Skin of body (tissue), 2 donors: ENCODE measurements around the gene ZNF469. TPM values are rescaled to one million over a fixed set of nuclear protein-coding genes. Genes with fewer than 3 reads are reported as not detected.

Experiments used
- DNase-seq: peaks from one replicate; lab custom pipeline; 2025; lab: John Stamatoyannopoulos, UW
- total RNA-seq: library from RNA; depleted of rRNA; stranded (reverse); fragments of >200 nt; gene quantifications from one replicate; pipeline ENCODE4 v1.2.3, GENCODE V29; 2014

ZNF469 gene, protein sequence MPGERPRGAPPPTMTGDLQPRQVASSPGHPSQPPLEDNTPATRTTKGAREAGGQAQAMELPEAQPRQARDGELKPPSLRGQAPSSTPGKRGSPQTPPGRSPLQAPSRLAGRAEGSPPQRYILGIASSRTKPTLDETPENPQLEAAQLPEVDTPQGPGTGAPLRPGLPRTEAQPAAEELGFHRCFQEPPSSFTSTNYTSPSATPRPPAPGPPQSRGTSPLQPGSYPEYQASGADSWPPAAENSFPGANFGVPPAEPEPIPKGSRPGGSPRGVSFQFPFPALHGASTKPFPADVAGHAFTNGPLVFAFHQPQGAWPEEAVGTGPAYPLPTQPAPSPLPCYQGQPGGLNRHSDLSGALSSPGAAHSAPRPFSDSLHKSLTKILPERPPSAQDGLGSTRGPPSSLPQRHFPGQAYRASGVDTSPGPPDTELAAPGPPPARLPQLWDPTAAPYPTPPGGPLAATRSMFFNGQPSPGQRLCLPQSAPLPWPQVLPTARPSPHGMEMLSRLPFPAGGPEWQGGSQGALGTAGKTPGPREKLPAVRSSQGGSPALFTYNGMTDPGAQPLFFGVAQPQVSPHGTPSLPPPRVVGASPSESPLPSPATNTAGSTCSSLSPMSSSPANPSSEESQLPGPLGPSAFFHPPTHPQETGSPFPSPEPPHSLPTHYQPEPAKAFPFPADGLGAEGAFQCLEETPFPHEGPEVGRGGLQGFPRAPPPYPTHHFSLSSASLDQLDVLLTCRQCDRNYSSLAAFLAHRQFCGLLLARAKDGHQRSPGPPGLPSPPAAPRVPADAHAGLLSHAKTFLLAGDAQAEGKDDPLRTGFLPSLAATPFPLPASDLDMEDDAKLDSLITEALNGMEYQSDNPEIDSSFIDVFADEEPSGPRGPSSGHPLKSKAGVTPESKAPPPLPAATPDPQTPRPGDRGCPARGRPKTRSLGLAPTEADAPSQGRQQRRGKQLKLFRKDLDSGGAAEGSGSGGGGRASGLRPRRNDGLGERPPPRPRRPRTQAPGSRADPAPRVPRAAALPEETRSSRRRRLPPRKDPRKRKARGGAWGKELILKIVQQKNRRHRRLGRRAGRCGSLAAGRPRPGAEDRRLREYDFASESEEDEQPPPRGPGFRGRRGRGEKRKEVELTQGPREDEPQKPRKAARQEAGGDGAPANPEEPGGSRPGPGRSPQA (N-terminal part only)
- 4.6 TPM for total RNA-seq

- no peak for DNase-seq
These were observed at the start of gene ZNF469 for GRCh38 chr16:88382491-88383400. Gene ZNF469 (plus strand): TSS chr16:88382959. CDS start chr16:88427471, 44,512 bp downstream.

DNA sequence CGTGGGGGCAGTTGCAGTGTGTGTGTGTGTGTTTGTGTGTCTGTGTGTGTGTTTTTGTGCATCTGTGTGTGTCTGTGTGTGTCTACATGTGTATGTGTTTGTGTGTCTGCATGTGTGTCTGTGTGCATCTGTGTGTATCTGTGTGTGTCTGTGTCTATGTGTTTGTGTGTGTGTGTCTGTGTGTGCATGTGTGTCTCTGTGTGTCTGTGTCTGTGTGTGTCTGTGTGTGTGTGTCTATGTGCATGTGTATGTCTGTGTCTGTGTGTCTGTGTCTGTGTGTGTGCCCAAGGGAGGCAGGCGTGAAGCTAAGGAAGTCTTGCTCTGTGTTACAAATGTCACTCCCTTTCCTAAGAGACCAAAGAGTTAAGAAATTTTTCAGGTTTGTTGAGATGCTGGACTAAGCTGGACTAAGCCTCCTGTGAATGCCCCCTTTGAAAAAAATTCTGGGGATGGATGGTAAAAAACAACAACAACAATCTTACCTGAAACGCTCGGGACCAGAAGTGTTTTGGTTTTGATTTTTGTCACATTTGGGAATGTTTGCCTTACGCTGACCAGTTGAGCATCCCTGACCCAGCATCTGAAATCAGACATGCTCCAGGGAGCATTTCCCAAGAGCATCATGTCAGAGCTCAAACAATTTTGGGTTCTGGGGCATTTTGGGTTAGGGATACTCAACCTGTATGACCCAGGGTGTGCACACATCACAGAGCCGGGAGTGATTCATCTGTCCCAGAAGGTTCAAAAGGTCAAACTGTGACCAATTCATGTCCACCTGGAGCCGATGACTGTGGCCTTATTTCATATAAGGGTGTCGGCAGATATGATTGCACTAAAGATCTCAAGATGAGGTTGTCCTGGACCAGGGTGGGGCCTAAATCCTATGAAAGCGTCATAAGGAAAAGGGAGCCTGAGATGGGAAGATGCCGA, 48.6 kb upstream of the ZNF469 start:
- no peak for DNase-seq

GRCh38 chr16:88334778-88335720, 47.7 kb upstream of the ZNF469 start:
- no peak for DNase-seq

DNA sequence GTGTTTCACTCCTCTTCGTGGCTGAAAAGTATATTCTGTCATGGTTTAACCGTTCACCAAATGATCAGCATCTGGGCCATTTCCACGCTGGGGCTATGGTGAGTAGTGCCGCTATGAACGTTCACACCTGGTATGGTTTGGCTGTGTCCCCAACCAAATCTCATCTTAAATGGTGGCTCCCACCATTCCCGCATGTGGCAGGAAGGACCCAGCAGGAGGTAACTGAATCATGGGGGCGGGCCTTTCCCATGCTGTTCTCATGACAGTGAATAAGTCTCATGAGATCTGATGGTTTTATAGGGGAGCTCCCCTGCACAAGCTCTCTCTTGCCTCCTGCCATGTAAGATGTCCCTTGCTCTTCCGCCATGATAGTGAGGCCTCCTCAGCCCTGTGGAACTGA, 45.7 kb upstream of the ZNF469 start:
- DNase-seq, result no peak

DNA sequence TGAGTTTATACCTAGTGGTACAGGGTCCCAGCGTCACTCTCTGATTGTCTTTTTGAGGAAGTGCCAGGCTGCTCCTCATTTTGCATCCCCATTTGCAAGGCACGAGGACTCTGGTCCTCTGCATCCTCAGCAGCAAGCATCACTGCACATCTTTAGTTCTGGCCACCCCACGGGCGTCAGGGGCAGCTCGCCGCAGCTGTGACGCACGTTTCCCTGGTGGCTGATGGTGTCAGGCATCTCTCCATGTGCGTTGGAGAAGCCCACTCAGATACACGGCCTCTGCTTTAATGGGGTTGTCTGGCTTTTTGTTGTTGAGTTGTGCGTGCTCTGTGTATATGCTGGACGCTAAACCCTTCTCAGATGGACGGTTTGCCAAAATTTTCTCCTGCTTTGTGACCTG, 45.2 kb upstream of the ZNF469 start:
- no peak for DNase-seq

DNA sequence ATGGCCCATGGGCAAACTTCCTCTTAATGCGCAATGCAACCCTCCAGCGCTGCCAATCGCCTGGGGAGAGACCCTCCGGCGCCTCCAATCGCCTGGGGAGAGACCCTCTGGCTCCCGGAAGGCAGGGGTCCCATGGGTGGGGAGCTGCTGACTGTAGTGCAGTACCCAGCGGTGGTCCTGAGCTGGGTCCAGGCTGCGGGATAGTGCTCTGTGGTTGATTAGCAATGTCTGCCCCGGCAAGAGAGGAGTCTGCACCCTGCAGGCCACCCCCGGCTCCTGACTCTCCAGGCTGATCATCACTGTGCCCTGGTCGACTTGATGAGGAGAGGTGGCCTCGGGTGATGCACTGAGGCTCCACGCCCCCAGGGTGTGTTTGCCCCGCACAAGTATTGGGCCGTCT, 44.6 kb upstream of the ZNF469 start:
- DNase-seq, result no peak

DNA sequence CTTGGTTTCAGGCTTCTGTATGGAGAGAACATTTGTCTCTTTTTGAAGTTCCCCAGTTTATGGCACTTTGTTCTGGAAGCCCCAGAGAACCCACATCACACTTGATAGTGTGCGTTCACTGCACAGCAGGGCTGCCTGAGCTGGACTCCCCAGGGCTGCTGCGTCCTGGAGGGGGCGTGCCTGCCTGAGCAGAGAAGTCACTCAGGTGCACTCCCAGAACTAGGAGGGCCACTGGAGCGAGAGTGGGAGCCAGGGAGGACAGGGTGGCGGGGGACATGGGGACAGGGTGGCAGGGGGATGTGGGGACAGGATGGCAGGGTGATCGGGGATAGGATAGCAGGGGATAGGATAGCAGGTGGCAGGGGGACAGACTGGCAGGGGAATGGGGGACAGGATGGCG, 43.9 kb upstream of the ZNF469 start:
- DNase-seq, result no peak

- no peak for DNase-seq
These were observed 42.6 kb upstream of the ZNF469 start for GRCh38 chr16:88339930-88340754.

DNA sequence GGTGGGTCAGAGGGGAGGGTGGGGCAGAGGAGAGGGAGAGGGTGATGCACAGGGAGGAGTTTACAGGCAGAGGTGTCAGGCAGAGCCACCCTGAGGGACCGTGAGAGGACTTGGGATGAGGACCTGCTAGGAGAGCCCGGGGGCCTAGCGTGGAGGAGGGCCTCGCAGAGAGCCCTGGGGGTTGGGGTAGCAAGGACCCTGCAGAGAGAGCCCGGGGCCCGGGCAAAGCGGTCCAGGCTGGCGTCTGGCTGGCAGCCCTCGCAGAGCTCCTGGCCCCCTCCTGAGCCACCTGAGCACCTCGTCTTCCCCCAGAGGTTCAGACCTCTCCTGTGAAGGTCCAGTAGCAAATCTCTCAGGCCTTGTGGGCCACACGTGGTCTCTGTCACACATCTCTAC, 42.0 kb upstream of the ZNF469 start:
- no peak for DNase-seq

- no peak for DNase-seq
These were observed 41.0 kb upstream of the ZNF469 start for GRCh38 chr16:88341551-88342290.

GRCh38 chr16:88342491-88342890, 40.3 kb upstream of the ZNF469 start:
- DNase-seq, result no peak

DNA sequence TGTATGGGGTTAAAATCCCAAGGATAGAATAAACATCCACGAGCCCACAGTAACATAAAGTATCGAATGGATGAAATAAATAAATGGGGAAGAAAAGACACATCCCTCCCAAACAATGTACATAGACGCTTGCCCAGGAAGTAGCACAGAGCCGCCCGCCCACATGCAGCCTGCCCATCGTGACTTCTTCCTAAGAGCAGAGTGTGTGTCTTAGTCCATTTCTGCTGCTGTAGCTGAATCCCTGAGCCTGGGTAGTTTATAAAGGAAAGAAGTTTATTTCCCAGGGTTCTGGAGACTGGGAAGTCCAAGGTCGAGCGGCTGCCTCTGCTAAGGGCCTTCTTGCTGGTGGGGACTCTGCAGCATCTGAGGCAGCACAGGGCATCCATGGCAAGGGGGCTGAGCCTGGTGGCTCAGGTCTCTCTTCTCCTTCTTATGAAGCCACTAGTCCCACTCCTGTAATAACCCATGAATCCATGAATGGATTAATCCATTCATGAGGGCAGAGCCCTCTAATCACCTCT, 39.4 kb upstream of the ZNF469 start:
- no peak for DNase-seq

- DNase-seq, result no peak
These were observed 38.2 kb upstream of the ZNF469 start for GRCh38 chr16:88344411-88345030.

DNA sequence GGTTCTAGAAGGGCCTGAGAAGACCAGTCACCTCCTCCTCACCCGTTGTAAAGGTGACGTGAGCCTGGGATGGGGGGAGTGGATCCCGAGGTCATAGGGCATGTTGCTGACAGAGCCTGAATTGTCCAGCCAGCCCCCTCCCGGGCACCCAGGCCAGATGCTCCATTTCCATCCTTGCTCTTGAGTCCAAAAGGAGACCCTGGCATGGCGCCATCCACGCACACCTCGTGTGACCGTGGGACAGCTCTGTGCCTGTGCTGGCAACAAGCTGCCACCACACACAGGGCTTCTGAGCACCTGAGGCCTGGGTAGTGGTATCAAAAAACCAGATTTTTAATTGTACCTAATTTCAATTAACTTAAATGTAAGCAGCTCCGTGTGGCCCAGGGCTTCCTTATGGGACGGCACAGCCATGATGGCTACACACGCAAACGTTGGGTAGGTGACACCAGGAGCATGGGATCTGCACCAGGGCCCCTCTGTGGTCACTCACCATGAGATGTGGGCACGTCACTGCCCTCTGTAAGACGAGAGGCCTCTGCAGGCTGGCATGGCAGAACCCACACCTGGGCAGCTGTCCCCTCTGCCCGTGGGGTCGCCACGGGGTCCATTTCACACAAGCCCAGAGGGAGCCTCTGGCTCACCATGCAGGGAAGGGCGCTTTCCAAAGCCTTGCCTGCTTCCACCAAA, 37.6 kb upstream of the ZNF469 start:
- DNase-seq, result no peak

DNA sequence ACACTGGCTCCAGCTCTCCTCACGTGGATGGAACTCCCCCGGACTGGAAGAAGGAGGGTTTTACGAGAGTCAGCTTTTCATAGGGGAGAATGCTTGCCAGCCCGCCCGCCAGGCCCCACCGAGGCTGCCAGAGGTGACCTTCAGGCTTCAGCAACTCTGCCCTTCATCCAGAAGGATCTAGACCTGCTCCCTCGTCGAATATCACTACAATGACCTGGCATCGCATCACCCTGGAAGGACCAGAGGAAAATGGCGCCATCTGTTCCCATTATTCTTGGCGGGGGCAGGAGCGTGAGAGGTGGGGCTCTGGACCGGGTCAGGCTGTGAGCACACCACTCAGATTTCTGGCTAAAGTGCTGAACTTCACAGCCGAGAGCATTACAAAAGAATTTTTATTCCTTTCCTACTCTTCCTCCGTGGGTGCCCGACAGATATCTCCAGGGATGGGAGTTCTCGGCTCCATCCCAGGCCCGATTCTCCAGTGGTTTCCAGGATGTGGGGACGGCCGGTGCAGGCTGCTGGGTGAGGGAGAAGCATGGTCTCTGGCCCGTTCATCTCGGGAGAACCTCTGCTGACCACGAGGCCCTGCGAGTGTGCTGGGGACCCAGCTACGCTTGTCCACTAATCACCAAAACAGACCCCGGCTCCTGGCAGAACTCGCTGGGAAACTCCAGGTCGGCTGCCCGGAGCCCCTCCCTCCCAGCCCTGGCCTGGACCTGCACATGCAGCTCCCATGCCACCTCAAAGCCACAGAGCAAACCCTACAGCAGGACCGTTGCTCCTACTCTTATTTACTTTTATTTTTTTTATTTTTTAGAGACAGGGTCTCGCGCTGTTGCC, 36.8 kb upstream of the ZNF469 start:
- no peak for DNase-seq
